Astrocyte (in vitro differentiated cells and primary cell): ENCODE data around the gene PPP1CC.

Experiments used
- CTCF ChIP-seq: IDR thresholded peaks from 2 replicates; pipeline ENCODE4 v1.5.1; 2011; ENCODE audit warnings: low read depth, mild to moderate bottlenecking, inconsistent platforms, low read length, moderate library complexity; ENCODE audit not compliant: insufficient read depth
- EZH2 ChIP-seq: IDR thresholded peaks from 2 replicates; pipeline ENCODE4 v1.6.1; 2012; ENCODE audit warnings: mild to moderate bottlenecking, low read length, inconsistent platforms; ENCODE audit not compliant: insufficient read depth

- TF ChIP-seq CTCF: no peak
- no peak for TF ChIP-seq EZH2
Observed at GRCh38 chr12:110741341-110742095, 1.2 kb downstream of the PPP1CC start.
